AG04450 (cell line): ENCODE results near the gene SCTR. TPM values are rescaled to one million over a fixed set of nuclear protein-coding genes. Genes with fewer than 3 reads are reported as not detected.
A peak's percentile ranks its signal among the peaks of the same experiment; 100 is the strongest.

Experiments used
- CTCF ChIA-PET: fragments of 300-600, 350-600 bp; formaldehyde crosslinking; extraction: SDS; loops from one replicate; lab custom pipeline; 2022; ENCODE audit warnings: antibody characterized with exemption, inconsistent platforms; lab: Charles Lee
- POLR2A ChIA-PET: fragments of 350-600 bp; formaldehyde crosslinking; extraction: SDS; loops from one replicate; lab custom pipeline; 2021; ENCODE audit warnings: antibody characterized with exemption, inconsistent platforms; lab: Yijun Ruan, JAX
- DNase-seq: peaks from one replicate; pipeline ENCODE4 v3.0.0-alpha.2; 2011; ENCODE audit warnings: low read depth, low spot score
- H3K27ac ChIP-seq: one replicate; pipeline ENCODE4 v1.5.1; 2012; ENCODE audit warnings: low read depth, low read length, control low read depth
- H3K27me3 ChIP-seq: one replicate; pipeline ENCODE4 v1.6.0; 2012; ENCODE audit warnings: low read length; ENCODE audit not compliant: control insufficient read depth, insufficient read depth
- H3K4me3 ChIP-seq: 2 replicates; pipeline ENCODE4 v1.5.1; 2011; ENCODE audit warnings: mild to moderate bottlenecking, low read depth, low read length, control low read depth
- H3K9me3 ChIP-seq: 2 replicates; pipeline ENCODE4 v1.5.1; 2012; ENCODE audit warnings: low read length; ENCODE audit not compliant: control insufficient read depth, insufficient read depth
- CTCF ChIP-seq: IDR thresholded peaks from 2 replicates; pipeline ENCODE4 v1.5.1; 2011; ENCODE audit warnings: low read depth, low read length, control low read depth, inconsistent platforms
- polyA plus RNA-seq: library from polyadenylated mRNA; depleted of rRNA; stranded (reverse); fragments of >200 nt; gene quantifications from 2 replicates; pipeline ENCODE4 v1.2.3, GENCODE V29; 2011

SCTR gene
- polyA plus RNA-seq, 1 experiment = not detected

GRCh38 chr2:119546447-119546767, 22.1 kb upstream of the SCTR start:
- no peak overlapping the region for H3K4me3 ChIP-seq
- DNase-seq = no peak
- H3K27ac ChIP-seq = no peak overlapping the region
- CTCF ChIA-PET = interaction anchor here (1.1 kb wide), 1 partner anchor 19 kb away, joined by 3 read pairs; no protein-coding TSS in a partner anchor
- H3K27me3 ChIP-seq = peaks cover 19% of the 10 kb centered on the region
- no peaks in the 10 kb centered on the region; the same call in 1 of the 2 replicates for H3K9me3 ChIP-seq
- POLR2A ChIA-PET = no interaction called here
- no peak for TF ChIP-seq CTCF

- ChIA-PET CTCF (interaction anchor here (1.1 kb wide), 1 partner anchor 19 kb away, joined by 3 read pairs; no protein-coding TSS in a partner anchor), POLR2A (no interaction called here)
- Histone ChIP-seq H3K27ac (no peak overlapping the region), H3K9me3 (no peaks in the 10 kb centered on the region; the same call in 1 of the 2 replicates), H3K27me3 (peaks cover 20% of the 10 kb centered on the region), H3K4me3 (no peak overlapping the region)
- no peak for DNase-seq
- no peak for TF ChIP-seq CTCF
Measured at GRCh38 chr2:119545754-119546446, 21.6 kb upstream of the SCTR start.

- Histone ChIP-seq H3K4me3 (no peak overlapping the region), H3K27ac (no peak overlapping the region), H3K27me3 (peaks cover 20% of the 10 kb centered on the region), H3K9me3 (no peaks in the 10 kb centered on the region; the same call in 1 of the 2 replicates)
- ChIA-PET POLR2A (no interaction called here), CTCF (no interaction called here)
- no peak for DNase-seq
- no peak for TF ChIP-seq CTCF
Measured at GRCh38 chr2:119544939-119545475, 20.7 kb upstream of the SCTR start.

DNA sequence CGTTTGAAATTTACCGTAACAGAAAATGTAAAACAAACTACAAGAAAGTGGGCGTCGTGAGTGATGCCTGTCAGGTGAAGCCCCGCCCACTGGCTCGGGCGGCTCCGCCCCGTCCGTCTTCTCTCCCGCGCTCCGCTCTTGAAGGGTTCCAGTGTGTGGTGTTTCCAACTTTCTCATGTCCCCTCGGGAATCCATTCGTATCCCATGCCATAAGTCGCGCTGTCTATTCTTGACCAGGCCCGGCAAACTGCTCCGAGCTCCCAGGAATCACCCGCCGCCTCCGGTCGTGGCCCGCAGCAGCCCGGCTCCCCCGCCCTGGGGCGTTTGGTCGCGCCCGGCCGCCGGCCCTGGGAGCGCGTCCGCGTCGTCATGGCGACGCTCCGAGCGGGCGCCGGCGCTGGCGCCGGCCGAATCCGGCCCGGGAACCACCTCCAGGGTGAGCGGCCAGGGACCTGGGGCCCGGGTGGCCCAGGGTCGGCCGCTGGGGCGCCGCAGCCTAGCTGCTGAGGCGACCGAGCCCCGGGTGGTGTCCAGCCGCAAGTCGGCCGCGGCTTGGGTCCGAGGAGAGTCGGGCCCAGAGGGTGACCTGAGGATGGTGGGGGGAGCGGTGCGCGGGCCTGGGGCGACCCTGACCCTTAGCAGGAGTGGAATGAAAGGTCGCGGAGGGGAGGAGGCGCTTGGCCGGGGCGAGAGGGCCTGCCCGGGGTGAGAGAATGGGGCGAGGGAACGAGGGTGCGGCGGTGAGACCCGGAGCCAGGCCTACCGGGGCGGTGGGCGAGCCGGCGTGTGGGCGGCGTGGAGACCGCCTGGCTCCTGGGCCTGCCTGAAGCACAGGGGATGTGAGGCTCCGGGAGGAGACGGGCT, 20.0 kb upstream of the SCTR start, which contains the start of gene CFAP221:
TSS of gene CFAP221 (plus strand) at position 375 of the 864 bp plus-strand sequence. CDS start 1,683 bp downstream, outside the sequence.
- DNase-seq = no peak
- no peak for TF ChIP-seq CTCF
- Histone ChIP-seq H3K4me3 (peak within 1 kb of the TSS; percentile 56), H3K9me3 (no peaks in the 10 kb centered on the region; the same call in 1 of the 2 replicates), H3K27ac (no peak within 1 kb of the TSS), H3K27me3 (peaks cover 20% of the 10 kb centered on the region)
- POLR2A ChIA-PET = no interaction called here
- CTCF ChIA-PET = no interaction called here
